ENCODE measurements around the gene TNFSF12.
"Not testable (repeated sequence)": the region's sequence is repeated elsewhere in the genome, so short reads cannot be mapped to it uniquely, and the experiment has no call there.

Gene TNFSF12

DNA sequence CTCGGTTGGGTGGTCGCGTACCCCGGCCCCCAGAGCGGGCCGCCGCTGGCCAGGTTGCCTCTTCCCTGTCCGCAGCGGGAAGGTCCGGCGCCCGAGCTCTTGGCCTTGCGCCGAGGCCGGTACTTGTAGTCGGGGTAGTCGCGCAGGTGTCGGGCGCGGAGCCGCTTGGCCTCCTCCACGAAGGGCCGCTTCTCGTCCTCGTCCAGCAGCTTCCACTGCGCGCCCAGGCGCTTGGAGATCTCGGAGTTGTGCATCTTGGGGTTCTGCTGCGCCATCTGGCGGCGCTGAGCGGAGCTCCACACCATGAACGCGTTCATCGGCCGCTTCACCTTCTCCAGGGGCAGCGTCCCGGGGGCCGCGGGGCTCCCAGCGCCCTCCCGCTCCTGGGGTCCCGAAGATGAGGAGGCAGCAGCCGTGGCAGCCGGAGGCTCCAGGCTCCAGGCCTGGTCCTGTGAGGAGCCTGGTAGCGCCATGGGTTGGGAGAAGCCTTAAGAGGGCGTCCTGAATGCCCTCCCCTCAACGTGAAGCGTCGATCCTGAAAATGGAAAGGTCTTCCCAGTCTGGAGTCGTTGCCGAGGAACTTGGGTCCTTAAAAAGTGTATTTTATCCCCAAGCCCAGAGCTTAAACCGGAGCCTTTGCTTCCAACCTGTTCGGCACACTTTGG lies 40.5 kb downstream of the TNFSF12 start:
- DNase-seq = peak in 1 of 3 experiments; percentile 31

DNA sequence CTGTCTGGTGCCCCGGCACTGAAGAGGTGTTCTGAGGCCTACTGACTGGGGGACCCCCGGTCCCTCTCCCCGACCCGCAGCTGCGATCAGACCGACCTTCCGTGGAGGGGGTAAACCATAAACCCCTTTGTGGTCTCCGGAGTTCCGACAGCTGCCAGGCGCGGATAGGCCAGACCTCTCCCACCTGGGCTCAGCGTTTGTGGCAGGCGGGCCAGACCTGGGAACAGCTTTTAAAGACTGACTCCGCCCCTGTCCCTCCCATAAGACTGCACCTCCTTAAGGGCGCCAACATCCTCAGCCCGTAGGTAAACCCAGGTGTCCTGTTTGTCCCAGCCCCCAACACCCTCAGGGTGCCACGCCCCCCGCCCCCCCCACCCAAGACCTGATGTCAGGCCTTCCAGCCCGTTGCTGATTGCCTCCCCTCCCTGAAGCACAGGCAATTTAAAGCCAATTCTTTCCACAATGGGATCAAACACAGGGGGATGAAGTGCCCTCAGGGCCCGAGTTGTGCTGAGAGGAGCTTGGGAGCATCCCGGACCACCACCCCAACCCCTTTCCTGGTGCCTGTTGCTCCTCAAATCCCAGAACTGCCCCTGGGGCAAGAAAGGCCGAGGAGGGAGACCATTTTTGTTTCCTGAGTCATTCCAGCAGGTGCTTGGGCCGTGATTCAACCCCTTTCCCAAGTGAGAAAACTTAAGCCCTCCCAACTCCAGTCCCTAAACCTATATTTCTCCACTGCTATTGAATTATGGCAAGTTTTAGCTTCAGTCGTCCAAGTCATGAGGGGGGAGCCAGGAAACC lies 41.2 kb downstream of the TNFSF12 start, which contains the start of gene SOX15:
SOX15 (minus strand) TSS at position 204 of the 801 bp plus-strand sequence. CDS start 418 bp downstream, outside the sequence.
- DNase-seq = no peak

DNA sequence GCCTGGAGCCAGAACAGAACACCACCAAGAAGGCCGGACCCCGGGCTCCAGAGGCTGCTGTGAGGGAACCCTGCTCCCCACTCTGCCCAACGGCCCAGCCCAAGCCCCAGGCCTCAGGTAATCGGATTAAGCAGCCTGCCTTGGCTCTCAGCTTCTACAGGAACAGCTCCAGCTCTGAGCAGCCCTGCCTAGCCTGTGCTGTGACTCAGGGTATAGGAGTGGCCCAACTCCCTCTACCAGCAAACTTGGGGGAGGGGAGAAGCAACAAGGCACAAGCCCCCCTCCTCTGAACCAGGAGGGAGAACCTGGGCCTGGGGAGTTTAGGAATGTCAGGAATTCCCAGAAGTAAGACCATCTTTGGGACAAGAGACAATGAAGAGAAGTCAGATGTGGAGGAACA lies 41.9 kb downstream of the TNFSF12 start:
- DNase-seq = no peak

DNA sequence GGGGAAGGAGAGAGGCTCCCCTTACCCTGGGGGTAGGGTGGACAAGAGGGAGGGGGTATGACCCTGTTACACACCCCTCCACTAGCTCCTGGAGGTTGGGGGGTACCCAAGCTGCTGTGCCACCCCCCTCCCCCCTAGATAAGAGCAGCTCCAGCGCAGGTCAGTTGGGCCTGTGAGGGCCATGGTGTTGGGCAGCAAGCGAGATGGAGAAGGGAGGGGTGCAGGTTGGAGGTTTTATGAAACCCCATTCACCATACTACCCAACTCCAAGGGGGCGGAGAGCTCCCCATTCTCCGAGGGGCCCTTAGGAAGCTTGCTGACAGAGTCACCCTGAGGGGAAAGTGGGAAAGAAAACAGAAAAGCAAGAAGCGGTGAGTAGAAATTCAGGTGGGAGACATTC lies 42.7 kb downstream of the TNFSF12 start:
- DNase-seq = no peak

DNA sequence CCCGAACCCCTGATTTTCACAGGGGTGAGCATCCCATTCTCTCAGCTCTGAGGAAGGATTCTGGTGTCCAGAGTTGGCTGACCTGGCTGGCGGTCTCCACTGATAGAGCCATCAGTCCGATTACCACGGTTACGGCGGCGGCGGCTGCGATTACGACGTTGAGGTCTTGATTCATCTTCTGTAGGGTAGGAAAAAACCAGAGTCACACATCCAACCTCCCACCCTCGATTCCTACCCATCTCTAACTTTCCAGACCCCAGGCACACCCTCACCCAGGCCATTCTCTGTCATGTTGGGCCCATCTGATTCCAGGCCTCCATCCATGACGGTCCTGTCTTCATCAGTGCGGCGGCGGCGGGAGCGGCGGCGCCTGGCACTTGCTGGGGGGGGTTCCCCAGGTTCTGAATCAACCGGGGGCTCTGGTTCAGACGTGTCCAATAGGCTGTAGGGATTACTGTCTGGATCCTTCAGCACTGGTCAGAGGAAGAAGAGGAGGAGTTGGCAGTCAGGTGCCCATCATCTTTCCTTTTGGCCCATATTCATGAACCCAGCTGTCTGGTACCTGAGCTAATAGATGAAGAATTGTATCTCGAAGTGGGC lies 43.7 kb downstream of the TNFSF12 start:
- DNase-seq = no peak

DNA sequence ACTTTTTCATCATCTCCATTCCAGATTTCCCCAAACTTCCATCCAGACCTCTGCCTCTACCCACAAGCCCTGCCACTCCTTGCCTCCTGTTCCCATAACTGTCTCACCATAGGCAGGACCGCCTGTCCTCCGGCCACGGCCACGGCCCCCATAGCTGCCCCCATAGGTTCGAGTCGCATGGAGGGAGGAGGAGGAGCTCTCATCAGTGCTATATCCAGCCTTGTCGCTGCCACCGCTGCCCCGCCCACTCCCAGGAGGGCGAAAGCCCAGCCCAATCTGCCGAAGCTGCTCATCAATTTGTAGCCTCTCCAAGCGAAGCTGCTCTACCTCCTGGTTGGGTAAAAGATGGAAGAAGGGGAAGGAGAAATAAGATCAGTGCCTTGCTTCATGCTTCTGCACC lies 44.4 kb downstream of the TNFSF12 start:
- no peak for DNase-seq

DNA sequence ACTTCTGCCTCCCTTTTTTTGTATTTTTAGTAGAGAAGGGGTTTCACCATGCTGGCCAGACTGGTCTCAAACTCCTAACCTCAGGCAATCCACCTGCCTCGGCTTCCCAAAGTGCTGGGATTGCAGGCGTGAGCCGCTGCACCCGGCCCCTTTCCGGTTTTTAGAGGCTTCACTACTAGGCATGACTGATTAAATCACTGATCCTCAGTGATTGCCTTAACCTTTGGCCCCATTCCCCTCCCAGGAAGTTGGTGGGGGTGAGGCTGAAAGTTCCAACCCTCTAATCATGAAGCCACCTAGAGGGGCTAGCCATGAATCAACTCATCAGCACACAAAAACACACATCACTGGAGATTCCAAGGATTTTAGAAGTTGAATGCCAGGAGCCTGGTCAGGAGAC lies 48.7 kb downstream of the TNFSF12 start:
- not testable (repeated sequence) for DNase-seq

DNA sequence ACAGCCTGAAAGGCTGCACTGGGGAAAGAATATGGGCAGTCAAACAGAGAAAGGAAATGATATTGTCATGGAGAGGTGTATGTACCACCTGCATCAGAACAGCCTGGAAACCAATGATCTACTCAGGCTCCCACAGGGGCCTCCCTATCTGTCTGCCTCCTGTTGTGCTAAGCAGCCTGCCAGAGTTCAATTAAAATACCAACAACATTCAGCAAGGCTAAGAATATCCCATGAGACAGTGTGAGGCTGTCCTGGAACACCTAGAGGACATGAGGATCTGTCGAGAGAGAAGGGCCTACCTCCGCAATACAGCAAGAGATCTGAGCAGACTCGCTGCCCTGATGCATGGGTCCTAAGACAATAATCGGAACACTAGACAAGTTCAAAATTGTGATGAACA lies 57.4 kb downstream of the TNFSF12 start:
- DNase-seq = no peak
